ENCODE data around the gene SLC25A6. TPM values are rescaled to one million over a fixed set of nuclear protein-coding genes. Genes with fewer than 3 reads are reported as not detected.
"Not testable (repeated sequence)": the region's sequence is repeated elsewhere in the genome, so short reads cannot be mapped to it uniquely, and the experiment has no call there.

The SLC25A6 gene
- total RNA-seq: 331 TPM
- long read RNA-seq, transcript SLC25A6-201 (4 exons, 2,062 nt): major isoform, 2,550 of 2,791 reads
- long read RNA-seq, partial matches to known transcripts: 183 of 2,791 reads
- long read RNA-seq, other reads (novel, unspliced or antisense): 58 of 2,791 reads

DNA sequence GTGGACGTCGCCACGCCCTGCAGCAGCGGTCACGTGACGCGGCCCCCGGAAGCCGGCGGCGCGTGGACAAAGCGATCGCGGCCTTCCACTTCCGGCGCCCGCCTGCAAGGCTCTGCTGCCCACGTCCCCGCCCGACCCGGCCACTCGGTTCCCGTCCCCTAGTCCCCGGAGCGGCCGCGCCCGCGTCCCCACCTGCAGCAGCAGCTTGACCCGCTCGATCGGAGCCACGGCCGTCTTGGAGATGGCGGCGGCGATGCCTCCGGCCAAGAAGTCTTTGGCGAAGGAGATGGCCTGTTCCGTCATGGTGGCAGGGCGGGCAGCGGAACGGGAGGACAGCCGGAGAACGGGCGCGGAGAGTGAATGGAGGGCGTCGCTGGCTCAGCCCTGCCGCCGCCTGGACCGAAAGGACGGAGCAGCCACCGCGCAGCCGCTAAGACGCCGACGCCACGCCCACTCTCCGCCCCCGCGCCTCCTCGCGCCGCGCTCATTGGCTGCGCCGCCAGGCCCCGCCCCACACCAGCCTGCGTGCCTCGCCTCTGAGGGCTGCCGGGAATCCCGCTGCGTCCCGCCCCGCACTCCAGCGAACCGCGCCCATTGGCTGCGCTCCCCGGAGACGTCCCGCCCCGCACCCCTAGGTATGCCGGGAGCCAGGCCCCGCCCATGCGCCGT is at the start of gene SLC25A6:
Gene SLC25A6, minus strand, starts transcription at position 407 of the 669 bp plus-strand sequence. Its CDS starts 104 bp downstream, at position 303.
- peak; percentile 100 for DNase-seq (ENCODE audit: low spot score)

DNA sequence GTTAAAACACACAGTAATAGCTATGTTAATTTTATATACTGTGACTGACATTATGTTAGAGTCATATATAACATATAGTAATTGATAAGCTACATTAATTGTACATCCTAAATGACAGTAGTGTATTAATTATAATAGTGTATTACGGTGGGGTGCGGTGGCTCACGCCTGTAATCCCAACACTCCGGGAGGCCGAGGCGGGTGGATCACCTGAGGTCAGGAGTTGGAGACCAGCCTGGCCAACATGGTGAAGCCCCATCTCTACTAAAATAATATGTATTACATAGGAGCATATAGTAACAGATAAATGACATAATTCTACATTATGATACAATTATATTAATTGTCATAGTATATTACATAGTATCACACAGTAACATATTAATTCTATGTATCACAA is 48.6 kb upstream of the SLC25A6 start:
- peak; percentile 47 for DNase-seq (ENCODE audit: low spot score)

DNA sequence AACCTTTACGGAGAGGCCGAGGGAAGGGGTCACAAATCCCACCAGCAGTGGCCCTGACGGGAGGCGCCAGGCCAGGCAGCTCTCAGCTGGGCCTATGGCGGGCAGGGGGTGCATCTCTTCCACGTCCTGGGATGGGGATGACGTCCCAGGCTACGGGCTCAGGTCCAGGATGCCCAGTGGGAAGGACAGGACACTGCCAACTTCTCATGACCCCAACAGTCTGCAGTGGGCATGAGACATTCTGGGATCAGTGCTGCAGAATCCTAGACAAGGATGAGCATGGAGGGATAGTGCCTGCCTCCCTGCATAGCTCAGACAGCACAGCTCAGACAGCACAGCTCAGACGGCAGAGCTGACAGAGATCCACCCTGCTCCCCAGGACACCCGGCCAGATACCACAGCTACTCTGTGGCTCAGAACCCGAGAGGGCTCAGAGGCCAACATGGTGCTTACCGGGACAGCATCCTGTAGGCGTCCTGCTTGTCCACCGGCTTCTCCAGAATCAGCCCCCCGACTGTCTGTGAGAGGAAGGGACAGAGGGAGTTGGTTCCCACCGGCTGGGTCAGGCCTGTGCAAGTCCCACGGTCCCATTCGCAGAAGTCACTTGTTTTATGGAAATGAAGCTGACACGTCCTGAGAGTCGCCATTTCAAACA is 43.5 kb upstream of the SLC25A6 start:
- DNase-seq (ENCODE audit: low spot score): no peak

DNA sequence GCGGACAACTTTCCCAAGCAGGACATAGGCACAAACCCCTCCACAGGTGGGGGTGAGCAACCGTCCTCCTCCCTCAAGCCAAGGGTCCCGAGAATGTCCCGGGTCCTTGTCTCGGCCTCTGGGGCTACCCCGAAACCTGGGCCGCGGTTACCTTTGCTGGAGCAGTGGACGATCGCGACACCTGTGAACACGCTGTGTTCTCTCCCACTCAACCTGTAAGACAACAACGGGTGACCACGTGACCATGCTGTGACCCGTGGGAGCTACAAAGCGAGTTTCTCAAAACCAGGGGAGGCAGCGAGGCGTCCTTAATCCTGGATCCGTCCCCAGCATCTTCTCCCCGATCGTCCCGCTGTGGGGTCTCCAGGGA is 42.9 kb upstream of the SLC25A6 start:
- no peak for DNase-seq (ENCODE audit: low spot score)

DNA sequence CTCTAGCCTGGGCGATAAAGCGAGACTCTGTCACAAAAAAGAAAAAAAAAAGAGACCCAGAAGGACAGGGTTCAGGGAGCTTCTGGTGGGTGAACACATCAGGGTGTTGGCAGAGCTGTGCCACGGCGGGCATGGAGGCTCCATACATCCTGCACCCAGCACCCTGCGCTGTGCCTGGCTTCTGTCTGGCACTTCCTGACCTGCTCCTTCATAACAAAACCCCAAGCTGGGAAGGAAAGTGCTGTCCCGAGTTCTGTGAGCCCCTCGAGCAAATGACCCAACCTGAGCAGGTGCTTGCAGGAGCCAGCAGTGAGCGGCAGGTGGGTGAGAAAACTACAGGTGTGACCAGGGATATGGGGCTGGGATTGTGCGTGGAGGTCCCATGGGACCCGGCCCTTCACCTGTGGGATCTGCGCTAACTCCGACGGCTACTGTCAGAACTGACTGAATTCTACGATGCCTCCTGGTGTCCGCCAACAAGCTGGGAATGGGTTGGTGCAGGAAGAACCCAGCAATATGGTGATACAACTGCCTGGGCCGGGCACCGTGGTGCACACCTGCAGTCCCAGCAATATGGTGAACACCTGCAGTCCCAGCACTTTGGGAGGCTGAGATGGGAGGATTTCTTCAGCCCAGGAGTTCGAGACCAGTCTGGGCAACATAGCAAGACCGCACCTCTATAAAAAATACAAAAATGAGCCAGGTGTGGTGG is 41.9 kb upstream of the SLC25A6 start:
- no peak for DNase-seq (ENCODE audit: low spot score)

DNA sequence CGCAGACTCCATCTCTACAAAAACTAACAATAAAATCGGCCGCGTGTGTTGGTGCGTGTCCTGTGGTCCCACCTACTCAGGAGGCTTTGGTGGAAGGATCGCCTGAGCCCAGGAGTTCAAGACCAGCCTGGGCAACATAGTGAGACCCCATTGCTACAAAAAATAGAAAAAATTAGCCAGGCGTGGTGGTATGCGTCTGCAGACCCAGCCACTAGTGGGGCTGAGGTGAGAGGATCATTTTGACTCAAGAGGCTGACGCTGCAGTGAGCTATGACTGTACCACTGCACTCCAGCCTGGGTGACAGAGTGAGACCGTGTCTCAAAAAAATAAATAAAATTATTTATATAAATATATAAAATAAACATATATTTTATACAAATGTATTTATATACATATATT is 38.5 kb upstream of the SLC25A6 start:
- DNase-seq (ENCODE audit: low spot score): no peak

DNA sequence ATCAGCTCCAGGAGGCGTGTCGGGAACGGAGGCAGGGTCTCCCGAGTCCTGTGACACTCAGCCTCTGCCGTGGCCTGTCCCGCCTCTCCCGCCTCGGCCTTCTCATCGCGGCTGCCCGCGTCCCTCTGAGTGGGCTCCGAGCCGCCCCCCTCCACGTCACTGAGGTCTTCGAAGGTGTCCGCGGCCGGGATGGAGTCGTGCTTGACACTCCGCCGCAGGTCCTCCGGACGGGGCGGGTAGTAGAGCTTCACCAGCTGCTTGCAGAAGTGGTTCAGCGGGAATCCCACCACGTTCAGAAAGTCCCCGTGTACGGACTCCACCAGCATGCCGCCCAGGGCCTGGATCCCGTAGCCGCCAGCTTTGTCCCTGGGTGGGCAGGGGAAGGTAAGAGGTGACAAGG is 35.8 kb upstream of the SLC25A6 start:
- no peak for DNase-seq (ENCODE audit: low spot score)

DNA sequence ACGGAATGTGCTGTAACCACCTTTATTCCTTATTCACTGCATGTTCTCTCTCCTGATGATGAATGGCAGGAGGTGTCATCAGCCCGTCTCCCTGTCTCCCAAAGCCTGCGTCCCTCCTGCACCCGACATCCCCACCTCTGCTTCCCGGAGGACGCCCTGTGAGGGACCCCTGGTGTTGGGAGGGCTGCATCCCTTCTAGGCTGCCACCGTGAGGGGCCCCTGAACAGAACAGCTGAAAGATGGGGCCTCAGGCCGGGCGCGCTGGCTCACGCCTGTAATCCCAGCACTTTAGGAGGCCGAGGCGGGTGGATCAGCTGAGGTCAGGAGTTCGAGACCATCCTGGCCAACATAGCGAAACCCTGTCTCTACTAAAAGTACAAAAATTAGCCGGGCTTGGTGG is 34.4 kb upstream of the SLC25A6 start:
- DNase-seq (ENCODE audit: low spot score): not testable (repeated sequence)

DNA sequence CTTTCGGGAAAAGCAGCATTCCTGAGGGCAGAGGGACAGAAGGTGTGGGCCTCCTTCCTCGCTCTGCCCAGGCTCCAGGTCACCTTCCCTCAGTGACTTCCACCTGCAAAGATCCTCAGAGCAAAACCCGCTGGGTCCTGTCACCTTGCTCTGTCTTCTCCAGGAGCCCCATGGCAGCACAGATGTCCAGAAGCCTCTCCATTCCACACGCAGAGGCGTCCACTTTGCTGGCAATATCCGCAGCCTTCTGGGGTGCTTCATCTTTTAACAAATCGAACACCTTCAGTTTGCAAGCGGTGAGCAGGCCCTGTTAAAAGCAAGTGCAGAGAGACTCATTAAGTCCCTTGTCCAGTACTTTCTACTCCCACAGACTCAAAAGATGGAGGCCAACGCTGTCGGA is 33.5 kb upstream of the SLC25A6 start:
- DNase-seq (ENCODE audit: low spot score): peak; percentile 33

DNA sequence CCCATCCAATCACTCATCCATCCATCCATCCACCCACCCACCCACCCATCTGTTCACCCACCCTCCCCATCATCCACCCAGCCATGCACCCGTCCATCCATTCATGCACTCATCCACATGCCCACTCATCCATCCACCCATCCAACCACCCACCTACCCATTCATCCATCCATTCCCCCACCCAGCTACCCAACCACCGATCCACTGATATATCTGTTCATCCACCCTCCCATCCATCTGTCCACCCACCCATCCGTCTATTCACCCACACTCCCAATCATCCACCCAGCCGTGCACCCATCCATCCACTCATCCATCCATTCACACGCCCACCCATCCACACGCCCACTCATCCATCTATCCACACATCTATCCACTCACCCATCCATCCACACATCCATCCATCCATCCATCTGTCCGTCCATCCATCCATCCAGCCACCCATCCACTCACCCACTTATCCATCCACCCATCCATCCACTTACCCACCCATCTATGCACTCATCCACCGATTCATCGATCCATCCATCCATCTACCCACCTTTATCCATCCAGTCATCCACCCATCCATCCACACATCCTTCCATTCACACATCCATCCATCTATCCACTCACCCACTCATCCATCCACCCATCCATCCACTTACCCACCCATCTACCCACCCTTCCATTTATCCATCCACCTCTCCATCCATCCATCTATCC is 32.4 kb upstream of the SLC25A6 start:
- DNase-seq (ENCODE audit: low spot score): no peak

DNA sequence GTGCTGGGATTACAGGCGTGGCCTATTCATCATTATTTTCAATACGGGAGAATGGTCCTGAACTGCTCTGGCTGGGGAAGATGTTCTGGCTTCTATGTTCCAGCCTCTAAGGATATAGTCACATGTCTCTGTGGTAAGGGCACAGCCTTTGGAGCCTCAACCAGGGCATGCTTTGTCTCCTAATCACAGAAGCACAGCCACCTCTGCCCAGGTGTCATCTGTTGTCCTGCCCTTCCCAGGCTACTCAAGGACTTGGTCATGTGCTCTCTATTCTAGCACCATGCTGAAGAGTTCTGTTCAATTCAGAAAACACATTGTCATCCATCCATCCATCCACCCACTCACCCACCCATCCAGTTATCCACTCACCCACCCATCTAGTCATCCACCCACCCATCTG is 31.3 kb upstream of the SLC25A6 start:
- no peak for DNase-seq (ENCODE audit: low spot score)

DNA sequence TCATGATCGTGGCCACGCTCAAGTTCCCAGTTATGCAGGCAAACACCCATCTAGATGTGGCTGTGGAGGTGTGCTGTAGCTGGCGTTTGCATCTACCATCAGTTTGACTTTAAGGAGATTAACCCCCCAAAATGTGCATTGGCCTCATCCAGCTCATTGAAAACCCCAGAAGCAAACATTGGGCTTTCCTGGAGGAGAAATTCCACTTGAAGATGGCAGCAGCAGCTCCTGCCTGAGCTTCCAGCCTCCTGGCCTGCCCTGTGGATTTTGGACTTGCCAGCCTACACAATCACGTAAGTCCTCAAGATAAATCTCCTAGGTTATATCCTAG is 30.2 kb upstream of the SLC25A6 start:
- DNase-seq (ENCODE audit: low spot score): peak; percentile 51

DNA sequence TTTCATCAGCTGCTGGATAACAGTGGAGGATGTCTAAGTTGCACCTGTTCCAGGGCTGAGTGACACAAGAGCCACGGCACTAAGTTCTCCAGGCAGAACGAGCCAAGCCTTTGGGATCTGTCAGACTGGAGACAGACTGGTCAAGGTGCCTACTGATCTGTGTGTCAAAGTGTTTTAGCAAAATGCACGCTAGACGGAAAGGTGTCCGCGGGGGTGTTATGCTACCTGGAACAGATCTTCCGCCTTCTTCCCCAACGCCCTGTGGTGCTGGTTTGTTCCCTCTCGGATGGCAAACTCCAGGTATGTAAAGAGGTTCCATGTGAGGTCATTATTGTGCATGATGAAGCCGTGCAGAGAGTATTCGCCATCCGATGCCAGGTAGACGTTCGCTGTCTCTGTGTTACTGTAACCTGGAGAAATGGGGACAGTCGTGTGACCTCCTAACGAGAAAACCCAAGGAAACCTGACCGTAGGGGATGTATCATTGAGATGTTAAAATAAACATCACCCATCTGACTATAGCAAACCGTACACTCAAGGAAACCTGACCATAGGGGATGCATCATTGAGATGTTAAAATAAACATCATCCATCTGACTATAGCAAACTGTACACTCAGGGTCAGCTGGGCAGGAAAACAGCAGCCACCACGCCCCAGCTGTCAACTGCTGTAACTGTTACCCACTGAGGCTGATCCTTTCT is 29.7 kb upstream of the SLC25A6 start:
- DNase-seq (ENCODE audit: low spot score): no peak

DNA sequence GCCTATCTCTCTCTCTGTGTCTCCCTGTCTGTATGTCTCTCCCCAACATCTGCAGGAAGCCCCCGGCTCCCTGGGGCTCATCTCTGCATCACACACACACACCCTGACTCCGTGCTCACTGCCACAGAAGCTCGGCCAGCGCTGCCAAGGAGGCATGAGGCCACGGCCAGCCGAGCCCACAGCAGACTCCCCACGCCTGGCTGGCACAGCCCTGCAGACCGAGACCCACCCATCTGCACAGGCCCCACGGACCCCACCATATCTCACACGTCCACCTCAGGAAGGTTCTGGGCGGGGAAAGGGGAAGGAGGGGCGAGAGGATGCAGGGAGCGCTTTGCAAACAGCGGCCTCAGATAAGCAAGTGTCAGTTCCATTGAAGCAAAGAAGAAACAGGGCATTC is 28.5 kb upstream of the SLC25A6 start:
- peak; percentile 72 for DNase-seq (ENCODE audit: low spot score)

DNA sequence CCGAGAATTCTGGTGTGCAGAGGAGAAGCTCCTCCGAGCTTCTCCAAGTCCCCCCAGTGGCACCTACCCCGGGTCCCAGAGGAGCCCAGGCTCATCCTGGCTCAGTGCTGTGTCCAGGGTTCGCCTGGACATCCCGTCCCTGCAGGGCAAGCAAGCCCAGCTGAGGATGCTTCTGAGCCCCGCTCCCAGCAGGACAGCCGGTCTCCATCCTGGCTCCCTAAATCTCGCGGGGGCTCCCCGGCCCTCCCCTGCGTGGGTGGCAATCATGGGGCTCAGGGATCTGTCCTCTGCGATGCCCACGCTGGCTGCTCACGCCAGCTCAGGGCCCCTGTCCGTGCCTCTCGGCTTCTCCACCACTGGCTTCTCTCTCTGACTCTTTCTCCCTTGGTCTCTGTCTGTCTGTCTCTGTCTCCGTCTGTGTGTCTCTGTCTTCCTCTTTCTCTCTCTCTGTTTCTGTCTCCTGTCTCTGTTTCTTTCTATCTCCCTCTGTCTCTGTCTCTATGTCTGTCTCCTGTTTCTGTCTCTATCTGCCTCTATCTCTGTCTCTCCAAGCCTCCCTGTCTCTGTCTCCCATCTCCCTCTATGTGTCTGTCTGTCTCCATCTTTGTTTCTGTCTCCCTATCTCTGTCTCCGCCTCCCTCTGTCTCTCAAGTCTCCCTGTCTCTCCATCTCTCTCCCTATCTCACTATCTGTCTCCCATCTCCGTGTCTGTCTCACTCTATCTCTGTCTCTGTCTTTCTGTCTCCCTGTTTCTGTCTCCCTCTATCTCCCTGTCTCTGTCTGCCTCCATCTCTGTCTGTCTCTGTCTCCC is 27.8 kb upstream of the SLC25A6 start:
- DNase-seq (ENCODE audit: low spot score): peak; percentile 64

DNA sequence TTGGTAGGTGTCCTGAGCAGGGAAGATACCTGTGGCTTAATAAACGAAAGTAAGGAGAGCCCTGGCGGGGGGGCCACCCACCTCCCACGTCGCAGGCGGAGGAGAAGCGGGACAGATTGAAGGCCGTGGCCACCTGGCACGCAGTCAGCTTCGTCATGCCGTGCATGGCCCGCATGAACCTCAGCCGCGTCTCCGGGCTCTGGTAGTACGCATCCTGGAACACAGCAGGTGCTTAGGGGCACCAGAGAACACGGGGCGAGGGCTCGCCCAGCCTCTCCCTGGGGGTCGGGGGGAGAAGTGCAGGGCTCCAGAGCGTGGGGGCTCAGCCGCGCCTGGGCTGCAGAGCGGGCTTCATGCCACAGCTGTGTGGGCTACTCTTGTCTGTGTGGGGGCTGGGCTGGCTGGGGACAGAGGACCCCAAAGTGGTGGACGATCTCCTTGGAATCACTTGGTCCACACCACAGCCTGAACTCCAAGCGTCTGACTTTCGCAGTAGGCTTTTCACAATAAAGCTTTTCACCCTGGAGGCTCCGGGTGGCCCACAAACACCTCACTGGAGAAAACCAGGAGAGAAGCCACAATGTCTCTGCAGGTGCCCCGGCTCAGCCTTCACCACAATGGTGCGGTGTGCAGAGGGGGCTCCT is 27.1 kb upstream of the SLC25A6 start:
- DNase-seq (ENCODE audit: low spot score): peak; percentile 76

DNA sequence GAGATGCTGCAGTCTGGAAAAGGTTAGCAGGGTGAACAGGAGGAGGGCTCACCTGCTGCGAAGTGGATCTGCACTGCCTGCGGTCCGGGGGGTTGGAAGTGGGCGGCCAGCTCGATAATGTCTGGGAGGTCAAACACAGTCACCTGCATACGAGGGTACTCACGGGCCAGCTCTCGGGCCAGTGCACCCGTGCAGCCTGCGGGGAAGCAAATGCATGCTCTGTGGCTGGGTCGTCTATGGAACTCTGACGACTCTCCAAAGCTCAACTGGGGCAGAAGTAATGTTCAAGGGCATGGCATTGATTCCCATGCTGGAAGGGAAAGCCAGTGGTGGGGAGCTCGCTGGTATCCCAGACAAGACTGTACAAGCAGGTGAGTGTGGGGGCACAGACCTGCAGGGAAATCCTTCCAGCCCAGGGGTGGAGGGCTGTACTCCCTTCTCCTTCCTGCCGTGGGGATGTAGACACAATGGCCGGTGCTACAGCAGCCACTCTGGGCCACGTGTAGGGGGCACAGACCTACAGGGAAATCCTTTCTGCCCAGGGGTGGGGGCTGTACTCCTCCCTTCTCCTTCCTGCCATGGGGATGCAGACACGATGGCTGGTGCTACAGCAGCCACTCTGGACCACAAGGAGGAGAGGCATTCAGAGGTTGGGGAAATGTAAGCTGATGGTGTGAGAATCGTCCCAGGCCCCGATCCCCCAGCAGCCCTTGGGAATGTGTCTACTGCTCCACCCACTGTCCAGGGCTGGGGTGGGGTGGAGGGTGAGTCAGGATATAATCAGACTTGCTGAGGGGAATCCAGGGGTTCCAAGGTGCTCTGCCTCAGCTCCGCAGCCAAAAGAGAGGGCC is 26.2 kb upstream of the SLC25A6 start:
- DNase-seq (ENCODE audit: low spot score): peak; percentile 65

DNA sequence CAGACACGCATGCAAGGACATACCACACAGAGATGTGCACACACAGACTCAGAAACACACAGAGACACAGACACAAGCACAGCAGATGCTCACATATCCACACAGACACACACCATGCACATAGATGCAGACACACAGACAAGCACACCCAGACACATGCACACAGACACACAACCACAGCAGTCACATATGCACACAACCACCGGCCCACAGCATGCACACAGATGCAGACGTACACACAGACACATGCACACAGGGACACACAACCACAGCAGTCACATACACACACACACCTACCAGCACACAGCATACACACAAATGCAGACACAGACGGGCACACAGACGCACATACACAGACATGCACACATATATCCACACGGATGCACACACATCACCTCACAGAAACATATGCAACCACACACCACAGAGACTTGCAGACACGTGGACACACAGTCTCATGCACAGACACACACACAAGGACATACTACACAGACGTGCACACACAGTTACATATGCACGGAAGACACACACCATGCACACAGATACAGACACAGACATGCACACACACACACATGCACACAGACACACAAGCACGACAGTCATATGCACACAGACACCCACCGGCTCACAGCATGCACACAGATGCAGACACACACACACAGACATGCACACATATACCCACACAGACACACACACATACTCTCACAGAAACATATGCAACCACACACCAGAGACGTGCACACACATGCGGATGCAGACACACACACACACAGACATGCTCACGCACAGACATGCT is 25.2 kb upstream of the SLC25A6 start:
- DNase-seq (ENCODE audit: low spot score): peak; percentile 24

Measured in mesenteric fat pad (tissue), 1 donor.